Measurements from ENCODE around the gene LDB3.

The LDB3 gene

DNA sequence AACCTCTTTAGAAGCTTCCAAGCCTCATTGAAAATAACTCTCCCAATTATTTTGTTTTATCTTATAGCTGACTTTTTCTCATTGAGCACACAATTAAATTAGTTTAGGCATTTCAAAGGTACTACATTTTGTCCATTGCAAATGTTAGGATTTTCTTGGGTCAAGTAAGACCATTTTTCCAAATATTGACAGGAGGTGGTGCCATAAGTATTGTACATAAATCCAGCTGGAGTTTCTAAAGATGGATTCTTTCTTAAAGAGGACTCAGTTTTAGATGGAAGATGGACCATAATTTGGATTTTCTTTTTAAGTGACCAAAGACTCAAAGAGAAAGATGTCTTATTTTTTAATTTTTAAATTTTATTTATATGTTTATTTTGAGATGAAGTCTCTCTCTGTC, 26.3 kb upstream of the LDB3 start (continued):
- TF ChIP-seq ZFP3 (tag by site-specific recombination; IDR thresholded peaks at IDR 0.05; ENCODE audit: low read depth), result no peak
- no peak for TF ChIP-seq ZNF48 (tag by site-specific recombination; IDR thresholded peaks at IDR 0.05)
- TF ChIP-seq ZNF664 (tag by site-specific recombination; IDR thresholded peaks at IDR 0.05), result no peak
- no peak for TF ChIP-seq ZNF324 (tag by site-specific recombination; IDR thresholded peaks at IDR 0.05)

DNA sequence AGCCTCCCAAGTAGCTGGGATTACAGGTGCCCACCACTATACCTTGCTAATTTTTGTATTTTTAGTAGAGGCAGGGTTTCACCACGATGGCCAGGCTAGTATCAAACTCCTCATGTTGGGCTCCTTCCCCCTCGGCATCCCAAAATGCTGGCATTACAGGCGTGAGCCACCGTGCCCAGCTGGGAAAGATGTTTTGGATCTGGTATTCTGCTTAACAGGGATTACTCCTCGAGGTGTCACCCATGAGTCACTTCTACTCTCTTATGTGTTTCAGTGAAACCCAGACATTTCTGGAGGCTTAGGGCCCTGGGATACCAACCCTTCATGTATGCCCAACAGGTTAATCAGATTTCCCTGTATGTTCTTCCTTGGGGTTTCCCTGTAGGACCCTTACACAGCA, 25.8 kb upstream of the LDB3 start:
- ChIA-PET POLR2A (interaction anchor here (0.6 kb wide), 1 partner anchor 60 kb away, joined by 6 read pairs; no protein-coding TSS in a partner anchor), CTCF (interaction anchor here (0.7 to 5.3 kb wide), 10 partner anchors 21 to 937 kb away, joined by 3 to 46 read pairs (median 4); no protein-coding TSS in a partner anchor)
- Histone ChIP-seq H3K9me3 (ENCODE audit: control insufficient read depth, insufficient read depth, low read depth, low read length) (no peaks in the 10 kb centered on the region), H3K27ac (ENCODE audit: extremely low read depth, low read depth, low read length) (no peak overlapping the region), H3K4me1 (ENCODE audit: control insufficient read depth, insufficient read depth, low read length) (no peaks in the 10 kb centered on the region; the same call in 1 of the 2 replicates), H3K4me3 (ENCODE audit: low read depth, low read length) (no peak overlapping the region), H3K36me3 (ENCODE audit: control insufficient read depth in 2 of 2, insufficient read depth in 1 of 2, low read length in 2 of 2) (no peaks in the 10 kb centered on the region)
- TF ChIP-seq, protein P1, sequence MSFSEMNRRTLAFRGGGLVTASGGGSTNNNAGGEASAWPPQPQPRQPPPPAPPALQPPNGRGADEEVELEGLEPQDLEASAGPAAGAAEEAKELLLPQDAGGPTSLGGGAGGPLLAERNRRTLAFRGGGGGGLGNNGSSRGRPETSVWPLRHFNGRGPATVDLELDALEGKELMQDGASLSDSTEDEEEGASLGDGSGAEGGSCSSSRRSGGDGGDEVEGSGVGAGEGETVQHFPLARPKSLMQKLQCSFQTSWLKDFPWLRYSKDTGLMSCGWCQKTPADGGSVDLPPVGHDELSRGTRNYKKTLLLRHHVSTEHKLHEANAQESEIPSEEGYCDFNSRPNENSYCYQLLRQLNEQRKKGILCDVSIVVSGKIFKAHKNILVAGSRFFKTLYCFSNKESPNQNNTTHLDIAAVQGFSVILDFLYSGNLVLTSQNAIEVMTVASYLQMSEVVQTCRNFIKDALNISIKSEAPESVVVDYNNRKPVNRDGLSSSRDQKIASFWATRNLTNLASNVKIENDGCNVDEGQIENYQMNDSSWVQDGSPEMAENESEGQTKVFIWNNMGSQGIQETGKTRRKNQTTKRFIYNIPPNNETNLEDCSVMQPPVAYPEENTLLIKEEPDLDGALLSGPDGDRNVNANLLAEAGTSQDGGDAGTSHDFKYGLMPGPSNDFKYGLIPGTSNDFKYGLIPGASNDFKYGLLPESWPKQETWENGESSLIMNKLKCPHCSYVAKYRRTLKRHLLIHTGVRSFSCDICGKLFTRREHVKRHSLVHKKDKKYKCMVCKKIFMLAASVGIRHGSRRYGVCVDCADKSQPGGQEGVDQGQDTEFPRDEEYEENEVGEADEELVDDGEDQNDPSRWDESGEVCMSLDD (tag by site-specific recombination; IDR thresholded peaks at IDR 0.05), result no peak
- peak; percentile 46; the same call in 1 of the 2 replicates for TF ChIP-seq SCRT2 (tag by site-specific recombination; IDR thresholded peaks at IDR 0.05)
- TF ChIP-seq TCF7L2 (IDR thresholded peaks at IDR 0.05; ENCODE audit: borderline replicate concordance, low read depth, low read length), result no peak
- TF ChIP-seq SETDB1 (IDR thresholded peaks at IDR 0.05; ENCODE audit: insufficient read length, low read length), result no peak
- TF ChIP-seq, protein P2, sequence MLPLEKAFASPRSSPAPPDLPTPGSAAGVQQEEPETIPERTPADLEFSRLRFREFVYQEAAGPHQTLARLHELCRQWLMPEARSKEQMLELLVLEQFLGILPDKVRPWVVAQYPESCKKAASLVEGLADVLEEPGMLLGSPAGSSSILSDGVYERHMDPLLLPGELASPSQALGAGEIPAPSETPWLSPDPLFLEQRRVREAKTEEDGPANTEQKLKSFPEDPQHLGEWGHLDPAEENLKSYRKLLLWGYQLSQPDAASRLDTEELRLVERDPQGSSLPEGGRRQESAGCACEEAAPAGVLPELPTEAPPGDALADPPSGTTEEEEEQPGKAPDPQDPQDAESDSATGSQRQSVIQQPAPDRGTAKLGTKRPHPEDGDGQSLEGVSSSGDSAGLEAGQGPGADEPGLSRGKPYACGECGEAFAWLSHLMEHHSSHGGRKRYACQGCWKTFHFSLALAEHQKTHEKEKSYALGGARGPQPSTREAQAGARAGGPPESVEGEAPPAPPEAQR (tag by site-specific recombination; IDR thresholded peaks at IDR 0.05), result no peak
- TF ChIP-seq GLI4 (tag by site-specific recombination; IDR thresholded peaks at IDR 0.05), result no peak
- TF ChIP-seq ZNF10 (tag by site-specific recombination; IDR thresholded peaks at IDR 0.05), result no peak
- TF ChIP-seq ZNF654 (tag by site-specific recombination; IDR thresholded peaks at IDR 0.05; ENCODE audit: low read depth), result peak; percentile 35; the same call in 1 of the 2 replicates
- 0 out of 2 replicates have a peak, but pooled peaks have one; percentile 43 for TF ChIP-seq ZNF600 (tag by site-specific recombination; IDR thresholded peaks at IDR 0.05)
- TF ChIP-seq, protein P3, sequence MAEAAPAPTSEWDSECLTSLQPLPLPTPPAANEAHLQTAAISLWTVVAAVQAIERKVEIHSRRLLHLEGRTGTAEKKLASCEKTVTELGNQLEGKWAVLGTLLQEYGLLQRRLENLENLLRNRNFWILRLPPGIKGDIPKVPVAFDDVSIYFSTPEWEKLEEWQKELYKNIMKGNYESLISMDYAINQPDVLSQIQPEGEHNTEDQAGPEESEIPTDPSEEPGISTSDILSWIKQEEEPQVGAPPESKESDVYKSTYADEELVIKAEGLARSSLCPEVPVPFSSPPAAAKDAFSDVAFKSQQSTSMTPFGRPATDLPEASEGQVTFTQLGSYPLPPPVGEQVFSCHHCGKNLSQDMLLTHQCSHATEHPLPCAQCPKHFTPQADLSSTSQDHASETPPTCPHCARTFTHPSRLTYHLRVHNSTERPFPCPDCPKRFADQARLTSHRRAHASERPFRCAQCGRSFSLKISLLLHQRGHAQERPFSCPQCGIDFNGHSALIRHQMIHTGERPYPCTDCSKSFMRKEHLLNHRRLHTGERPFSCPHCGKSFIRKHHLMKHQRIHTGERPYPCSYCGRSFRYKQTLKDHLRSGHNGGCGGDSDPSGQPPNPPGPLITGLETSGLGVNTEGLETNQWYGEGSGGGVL (tag by site-specific recombination; IDR thresholded peaks at IDR 0.05), result no peak
- TF ChIP-seq, protein P4, sequence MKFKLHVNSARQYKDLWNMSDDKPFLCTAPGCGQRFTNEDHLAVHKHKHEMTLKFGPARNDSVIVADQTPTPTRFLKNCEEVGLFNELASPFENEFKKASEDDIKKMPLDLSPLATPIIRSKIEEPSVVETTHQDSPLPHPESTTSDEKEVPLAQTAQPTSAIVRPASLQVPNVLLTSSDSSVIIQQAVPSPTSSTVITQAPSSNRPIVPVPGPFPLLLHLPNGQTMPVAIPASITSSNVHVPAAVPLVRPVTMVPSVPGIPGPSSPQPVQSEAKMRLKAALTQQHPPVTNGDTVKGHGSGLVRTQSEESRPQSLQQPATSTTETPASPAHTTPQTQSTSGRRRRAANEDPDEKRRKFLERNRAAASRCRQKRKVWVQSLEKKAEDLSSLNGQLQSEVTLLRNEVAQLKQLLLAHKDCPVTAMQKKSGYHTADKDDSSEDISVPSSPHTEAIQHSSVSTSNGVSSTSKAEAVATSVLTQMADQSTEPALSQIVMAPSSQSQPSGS (tag by site-specific recombination; IDR thresholded peaks at IDR 0.05; ENCODE audit: low read depth), result no peak
- TF ChIP-seq, protein P5, sequence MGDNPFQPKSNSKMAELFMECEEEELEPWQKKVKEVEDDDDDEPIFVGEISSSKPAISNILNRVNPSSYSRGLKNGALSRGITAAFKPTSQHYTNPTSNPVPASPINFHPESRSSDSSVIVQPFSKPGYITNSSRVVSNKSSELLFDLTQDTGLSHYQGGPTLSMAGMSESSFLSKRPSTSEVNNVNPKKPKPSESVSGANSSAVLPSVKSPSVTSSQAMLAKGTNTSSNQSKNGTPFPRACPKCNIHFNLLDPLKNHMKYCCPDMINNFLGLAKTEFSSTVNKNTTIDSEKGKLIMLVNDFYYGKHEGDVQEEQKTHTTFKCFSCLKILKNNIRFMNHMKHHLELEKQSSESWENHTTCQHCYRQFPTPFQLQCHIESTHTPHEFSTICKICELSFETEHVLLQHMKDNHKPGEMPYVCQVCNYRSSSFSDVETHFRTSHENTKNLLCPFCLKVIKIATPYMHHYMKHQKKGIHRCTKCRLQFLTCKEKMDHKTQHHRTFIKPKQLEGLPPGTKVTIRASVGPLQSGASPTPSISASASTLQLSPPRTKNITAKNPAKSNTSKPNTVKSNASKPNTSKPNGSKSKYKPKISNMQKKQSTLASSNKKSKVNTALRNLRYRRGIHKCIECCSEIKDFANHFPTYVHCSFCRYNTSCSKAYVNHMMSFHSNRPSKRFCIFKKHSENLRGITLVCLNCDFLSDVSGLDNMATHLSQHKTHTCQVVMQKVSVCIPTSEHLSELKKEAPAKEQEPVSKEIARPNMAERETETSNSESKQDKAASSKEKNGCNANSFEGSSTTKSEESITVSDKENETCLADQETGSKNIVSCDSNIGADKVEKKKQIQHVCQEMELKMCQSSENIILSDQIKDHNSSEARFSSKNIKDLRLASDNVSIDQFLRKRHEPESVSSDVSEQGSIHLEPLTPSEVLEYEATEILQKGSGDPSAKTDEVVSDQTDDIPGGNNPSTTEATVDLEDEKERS (tag by site-specific recombination; IDR thresholded peaks at IDR 0.05), result no peak
- no peak for TF ChIP-seq ZNF214 (tag by site-specific recombination; IDR thresholded peaks at IDR 0.05; ENCODE audit: borderline replicate concordance)
- no peak for TF ChIP-seq ZNF785 (tag by site-specific recombination; IDR thresholded peaks at IDR 0.05)
- no peak for TF ChIP-seq ZNF747 (tag by site-specific recombination; IDR thresholded peaks at IDR 0.05)
- no peak for TF ChIP-seq ZNF664 (tag by site-specific recombination; IDR thresholded peaks at IDR 0.05)
- TF ChIP-seq, protein P6, sequence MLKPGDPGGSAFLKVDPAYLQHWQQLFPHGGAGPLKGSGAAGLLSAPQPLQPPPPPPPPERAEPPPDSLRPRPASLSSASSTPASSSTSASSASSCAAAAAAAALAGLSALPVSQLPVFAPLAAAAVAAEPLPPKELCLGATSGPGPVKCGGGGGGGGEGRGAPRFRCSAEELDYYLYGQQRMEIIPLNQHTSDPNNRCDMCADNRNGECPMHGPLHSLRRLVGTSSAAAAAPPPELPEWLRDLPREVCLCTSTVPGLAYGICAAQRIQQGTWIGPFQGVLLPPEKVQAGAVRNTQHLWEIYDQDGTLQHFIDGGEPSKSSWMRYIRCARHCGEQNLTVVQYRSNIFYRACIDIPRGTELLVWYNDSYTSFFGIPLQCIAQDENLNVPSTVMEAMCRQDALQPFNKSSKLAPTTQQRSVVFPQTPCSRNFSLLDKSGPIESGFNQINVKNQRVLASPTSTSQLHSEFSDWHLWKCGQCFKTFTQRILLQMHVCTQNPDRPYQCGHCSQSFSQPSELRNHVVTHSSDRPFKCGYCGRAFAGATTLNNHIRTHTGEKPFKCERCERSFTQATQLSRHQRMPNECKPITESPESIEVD (tag by site-specific recombination; IDR thresholded peaks at IDR 0.05), result no peak
- TF ChIP-seq ZNF549 (tag by site-specific recombination; IDR thresholded peaks at IDR 0.05), result no peak
- no peak for TF ChIP-seq ZNF558 (tag by site-specific recombination; IDR thresholded peaks at IDR 0.05)
- TF ChIP-seq, protein P7, sequence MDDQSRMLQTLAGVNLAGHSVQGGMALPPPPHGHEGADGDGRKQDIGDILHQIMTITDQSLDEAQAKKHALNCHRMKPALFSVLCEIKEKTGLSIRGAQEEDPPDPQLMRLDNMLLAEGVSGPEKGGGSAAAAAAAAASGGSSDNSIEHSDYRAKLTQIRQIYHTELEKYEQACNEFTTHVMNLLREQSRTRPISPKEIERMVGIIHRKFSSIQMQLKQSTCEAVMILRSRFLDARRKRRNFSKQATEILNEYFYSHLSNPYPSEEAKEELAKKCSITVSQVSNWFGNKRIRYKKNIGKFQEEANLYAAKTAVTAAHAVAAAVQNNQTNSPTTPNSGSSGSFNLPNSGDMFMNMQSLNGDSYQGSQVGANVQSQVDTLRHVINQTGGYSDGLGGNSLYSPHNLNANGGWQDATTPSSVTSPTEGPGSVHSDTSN (CRISPR knock-in tag; IDR thresholded peaks at IDR 0.05), result no peak
